GM18858 (cell line): Measurements from ENCODE around the gene SETX.

ENCODE experiments used
- ATAC-seq: cut with Tn5 transposase; IDR thresholded peaks from one replicate; pipeline ENCODE4 v1.9.1; 2021; ENCODE audit not compliant: unreplicated experiment

The SETX gene

DNA sequence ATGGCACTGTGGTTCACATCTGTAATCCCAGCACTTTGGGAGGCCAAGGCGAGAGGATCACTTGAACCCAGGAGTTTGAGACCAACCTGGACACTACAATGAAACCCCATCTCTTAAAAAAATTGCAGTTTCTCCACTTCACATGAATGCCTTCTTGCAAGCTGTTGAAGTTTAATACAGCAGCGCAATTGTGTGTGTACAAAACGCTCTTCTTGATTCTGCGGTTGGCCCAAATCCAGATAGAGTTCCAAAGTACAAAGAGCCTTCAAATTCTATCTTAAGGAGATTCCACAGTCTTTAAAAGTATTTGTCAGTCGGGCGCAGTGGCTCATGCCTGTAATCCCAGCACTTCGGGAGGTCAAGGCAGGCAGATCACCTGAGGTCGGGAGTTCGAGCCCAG lies 9.3 kb upstream of the SETX start:
- no peak for ATAC-seq

DNA sequence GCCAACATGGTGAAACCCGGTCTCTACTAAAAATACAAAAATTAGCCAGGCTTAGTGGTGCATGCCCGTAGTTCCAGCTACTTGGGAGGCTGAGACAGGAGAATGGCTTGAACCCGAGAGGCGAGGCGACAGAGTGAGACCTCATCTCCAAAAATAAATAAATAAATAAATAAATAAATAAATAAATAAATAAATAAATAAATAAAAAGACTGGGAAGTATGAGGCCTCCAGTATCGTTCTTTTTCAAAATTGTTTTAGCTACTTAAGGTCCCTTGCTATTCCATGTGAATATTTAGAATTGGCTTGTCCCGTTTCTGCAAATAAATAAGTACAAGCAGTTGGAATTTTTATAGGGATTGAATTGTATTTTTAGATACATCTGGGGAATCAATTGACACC lies 3.0 kb upstream of the SETX start:
- ATAC-seq, result no peak

DNA sequence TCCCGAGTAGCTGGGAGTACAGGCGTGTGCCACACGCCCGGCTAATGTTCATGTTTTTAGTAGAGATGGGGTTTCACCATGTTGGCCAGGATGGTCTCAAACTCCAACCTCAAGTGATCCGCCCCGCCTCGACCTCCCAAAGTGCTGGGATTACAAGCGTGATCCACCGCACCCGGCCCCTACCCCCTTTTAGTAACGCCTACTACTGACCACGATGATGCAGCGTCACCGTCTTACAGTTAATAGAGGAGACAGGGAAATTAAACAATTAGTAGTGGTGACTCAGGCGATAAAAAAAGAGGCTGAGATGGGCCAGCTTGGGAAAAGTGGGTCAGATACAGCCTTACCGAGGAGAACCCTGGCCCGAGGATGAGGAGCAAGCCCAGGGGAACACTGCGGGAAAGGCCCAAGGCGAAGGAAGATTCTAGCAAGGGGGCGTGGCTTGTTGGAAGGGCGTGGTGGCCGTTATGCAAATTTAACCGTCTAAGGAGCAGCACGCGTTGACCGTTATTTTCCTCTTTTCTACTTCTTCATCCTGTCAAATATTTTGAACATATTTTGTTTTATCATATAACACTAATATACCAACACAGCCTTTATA lies 1.6 kb upstream of the SETX start:
- ATAC-seq, result no peak

DNA sequence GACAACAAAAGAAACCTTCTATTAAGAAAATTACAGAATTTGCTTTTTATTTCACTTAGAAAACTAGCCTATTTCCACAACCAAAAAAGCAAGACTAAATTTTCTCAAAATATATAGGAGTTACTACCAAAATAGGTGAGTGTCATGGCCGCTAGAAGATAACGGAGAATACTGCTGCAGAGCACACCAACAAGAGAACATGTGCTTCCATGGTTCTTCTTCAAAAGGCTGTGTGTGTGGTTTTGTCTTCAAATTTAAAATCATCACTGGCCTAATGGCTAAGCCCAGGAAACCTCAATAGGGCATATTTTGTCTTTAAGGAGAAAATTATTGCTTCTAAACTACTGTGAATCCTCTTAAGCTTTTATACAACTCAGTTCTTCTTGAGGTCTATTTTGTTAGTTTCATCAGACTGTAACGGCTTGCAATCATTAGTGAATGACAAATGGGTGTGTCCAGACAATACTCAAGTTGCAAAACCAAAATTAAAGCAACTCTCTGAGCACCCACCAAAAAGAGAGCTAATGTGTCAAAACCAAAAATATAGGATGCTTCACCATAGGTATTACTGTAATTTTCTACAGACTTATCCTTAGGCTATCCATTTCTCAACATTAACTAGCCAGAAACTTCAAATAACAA lies 3.3 kb downstream of the SETX start:
- ATAC-seq, result no peak

DNA sequence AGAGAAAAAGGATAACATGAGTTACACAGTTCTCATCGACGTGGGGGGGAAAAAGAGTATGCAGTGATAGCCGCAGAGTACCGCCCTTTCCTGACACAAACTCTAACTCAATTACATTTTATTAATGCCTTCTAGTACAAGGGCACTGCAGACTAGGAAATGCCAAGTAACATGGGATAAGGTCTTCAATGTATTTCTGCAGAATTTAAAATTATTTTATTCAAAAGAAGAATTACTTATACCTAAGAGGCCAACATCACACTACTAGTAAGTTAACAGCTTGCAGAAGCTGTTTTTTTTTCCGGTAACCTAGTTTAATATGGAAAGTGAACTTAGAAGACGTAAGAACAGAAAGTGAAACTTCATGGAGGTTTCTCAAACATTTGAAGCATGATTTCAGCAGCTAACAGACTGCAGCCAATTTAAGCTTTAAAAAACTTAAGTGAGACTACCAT lies 3.9 kb downstream of the SETX start:
- ATAC-seq, result no peak

- no peak for ATAC-seq
These were observed 6.1 kb downstream of the SETX start for GRCh38 chr9:132348676-132349075.

DNA sequence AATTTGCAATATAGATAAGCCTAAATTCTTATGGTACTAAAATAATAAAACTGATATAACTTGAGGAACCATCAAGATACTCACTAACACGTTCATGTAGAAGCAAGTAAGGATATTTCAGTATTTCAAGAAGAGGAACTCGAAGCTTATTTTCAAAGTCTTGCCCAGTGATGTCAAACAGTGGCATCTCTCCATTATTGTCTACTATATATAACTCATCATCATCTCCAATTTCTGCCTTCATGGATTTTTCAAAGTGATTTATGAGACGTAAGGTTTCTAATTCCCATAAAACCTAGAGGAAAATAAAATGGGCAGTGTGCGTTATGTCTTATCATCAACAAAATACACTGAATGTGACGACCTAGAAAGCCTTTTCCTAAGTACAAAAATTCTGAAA lies 8.6 kb downstream of the SETX start:
- ATAC-seq, result no peak

- no peak for ATAC-seq
These were observed 13.5 kb downstream of the SETX start for GRCh38 chr9:132341177-132341840.

DNA sequence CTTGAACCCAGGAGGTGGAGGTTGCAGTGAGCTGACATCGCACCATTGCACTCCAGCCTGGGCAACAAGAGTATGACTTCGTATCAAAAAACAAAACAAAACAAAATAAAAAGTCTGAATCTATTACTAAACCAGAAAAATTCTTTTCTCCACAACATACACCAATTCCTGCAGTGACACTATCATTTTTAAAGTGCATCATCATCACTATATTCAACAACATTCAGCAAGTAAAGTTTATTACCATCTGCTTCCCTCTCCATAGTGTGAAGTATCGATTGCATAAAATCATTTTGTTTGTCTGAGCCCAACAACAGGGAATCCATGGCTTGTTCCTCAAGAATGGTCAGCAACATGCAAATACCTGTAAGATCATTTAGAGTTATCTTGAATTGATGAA lies 20.4 kb downstream of the SETX start:
- ATAC-seq, result no peak

- no peak for ATAC-seq
These were observed 21.2 kb downstream of the SETX start for GRCh38 chr9:132333556-132333955.

DNA sequence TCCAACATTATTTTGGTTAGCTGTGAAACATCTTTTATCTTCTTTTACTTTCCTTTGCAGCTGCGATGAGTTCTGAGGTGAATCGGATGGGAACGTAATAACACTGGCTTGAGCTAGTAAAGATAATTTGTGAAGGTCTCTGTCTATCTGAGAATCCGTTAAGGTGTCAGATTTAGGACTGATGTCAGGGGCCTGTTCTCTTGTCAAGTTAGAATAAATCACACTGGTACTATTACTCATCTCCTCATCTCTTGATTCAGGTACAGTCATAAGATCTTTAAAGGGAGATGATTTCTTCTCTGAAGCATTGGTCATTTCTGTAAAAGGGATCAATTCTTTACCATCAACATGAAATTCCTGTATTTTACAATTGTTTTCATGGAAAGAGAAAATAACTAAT lies 26.2 kb downstream of the SETX start:
- ATAC-seq, result no peak

GRCh38 chr9:132327537-132327936 lies 27.2 kb downstream of the SETX start:
- no peak for ATAC-seq

DNA sequence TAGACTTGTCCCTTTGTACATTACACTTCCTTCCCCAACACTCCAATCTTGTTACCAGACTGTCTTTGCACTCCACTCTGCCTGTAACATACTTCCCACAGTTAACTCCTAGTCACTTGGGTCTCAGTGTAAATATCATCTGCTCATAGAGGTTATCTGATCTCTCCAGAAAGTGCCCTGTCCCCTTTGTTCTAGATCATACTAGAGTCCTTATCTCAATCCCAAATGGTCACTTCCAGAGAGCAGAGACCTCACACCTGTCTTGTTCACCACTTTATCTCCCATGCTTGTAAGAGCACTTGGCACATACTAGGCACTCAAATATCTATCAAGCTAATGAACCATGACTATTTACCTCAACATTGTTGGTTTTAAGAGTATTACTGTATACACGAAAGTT lies 30.4 kb downstream of the SETX start:
- ATAC-seq, result no peak

DNA sequence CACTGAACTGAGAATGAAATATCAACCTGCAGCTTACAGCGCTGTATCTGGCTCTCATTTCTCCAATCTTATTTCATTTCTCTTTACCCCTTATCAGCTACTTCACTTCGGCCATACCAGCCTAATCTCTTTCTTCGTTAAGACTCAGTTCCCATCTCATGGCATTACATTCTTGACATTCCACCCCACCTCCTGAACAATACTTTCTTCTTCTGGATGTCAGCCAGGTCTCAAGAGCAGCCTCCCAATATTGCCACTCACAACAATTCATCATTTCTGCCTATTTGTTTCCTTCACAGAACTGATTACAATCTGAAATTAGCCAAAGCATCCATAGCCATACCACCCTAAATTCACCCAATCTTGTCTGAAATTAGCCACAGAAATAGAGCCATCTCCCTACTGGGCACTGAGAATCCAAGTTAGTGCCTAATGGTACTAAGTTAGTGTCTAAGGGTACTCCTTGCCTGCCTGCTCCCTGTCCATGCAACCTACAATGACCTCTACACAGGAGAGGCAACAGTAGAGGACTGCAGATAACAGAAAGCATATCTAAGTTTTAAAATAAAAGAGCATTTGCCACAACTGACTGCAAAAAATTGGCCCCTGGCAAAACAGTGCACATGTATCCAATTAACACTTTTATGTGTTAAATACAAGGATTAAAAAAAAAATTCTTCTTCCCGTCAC lies 35.2 kb downstream of the SETX start:
- no peak for ATAC-seq

- ATAC-seq, result no peak
These were observed 41.9 kb downstream of the SETX start for GRCh38 chr9:132312873-132313272.

DNA sequence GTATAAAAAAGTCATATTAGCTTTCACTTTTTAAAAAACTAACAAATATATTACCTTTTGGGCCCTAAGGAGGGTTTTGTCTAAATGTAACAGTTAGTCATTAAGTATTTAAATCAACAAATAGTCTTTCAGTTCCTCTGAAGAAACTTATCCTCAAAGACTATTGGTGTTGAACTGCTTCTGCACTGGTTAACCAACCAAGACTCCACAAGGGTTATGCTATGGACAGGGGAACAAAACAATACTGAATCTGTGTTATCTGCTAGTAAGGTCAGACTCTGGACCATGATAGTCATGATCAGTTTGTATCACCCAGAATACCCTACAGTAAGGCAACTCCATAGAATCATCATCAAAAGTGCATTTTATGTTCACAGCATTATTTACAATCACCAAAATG lies 42.4 kb downstream of the SETX start:
- ATAC-seq, result no peak

GRCh38 chr9:132311978-132312377 lies 42.8 kb downstream of the SETX start:
- no peak for ATAC-seq

DNA sequence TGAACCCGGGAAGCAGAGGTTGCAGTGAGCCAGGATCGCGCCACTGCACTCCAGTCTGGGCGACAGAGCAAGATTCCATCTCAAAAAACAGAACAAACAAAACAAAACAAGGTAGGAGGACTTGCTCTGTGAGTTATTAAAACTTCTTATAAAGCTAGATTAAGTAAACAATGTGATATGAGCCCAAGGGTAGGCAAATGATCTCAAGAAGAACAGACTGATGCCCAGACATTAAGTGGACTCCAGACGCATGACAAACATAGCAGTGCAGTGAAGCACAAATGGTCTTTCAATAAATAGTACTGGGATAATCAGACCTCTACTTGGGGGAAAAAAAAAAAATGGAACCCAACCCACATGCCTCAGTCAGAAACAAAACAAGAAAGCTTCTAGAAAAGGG lies 45.7 kb downstream of the SETX start:
- no peak for ATAC-seq

DNA sequence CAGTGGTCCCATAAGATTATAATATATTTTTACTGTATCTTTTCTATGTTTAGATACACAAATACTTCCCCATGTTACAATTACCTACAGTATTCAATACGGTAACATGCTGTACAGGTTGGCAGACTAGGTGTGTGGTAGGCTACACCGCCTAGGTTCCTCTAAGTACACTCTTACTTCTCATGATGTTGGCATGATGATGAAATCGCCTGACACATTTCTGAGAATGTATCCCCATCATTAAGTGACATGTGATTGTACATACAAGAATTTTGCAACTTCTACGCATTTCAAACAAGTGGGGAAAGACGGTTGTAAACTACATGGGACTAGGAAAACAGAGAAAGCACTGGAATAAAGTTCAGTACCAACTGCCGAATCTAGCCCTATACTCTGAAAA lies 53.3 kb downstream of the SETX start:
- ATAC-seq, result no peak

DNA sequence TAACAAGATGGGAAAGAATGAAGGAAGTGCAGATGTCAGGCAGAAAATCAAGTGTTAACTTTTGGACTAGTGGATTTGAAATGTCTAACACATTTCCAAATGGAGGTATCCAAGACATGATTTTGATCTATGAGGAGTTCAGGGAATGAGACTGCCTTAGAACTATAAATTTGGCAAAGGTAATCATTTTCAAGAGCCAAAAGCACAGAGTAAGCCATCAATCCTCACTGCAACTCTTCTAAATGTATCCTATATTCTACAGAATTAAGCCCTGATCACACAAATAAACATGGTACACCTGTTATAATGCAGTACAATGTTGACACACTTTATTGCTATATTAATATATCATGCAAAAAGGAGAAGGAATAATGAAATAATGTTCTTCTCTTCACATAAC lies 55.6 kb downstream of the SETX start:
- ATAC-seq, result no peak

GRCh38 chr9:132295181-132295580 lies 59.6 kb downstream of the SETX start:
- no peak for ATAC-seq

DNA sequence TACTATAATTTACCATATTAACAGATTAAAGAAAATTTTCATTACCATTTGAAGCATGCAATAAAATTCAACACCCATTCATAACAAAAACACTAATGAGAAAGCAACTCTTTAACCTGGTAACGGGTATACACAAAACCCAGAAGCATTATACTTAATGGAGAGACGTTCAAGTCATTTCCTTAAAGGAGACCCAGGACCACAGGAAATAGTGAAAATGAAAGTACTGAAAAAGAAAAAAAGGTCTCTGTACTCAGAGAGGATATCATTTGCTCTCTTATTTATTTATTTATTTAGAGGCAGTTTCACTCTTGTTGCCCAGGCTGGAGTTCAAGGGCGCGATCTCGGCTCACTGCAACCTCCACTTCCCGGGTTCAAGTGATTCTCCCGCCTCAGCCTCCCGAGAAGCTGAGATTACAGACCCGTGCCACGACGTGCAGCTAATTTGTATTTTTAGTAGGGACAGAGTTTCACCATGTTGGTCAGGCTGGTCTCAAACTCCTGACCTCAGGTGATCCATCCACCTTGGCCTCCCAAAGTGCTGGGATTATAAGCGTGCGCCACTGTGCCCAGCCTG lies 61.6 kb downstream of the SETX start:
- ATAC-seq, result no peak
